ENCODE data around the gene LPCAT1. TPM values are rescaled to one million over a fixed set of nuclear protein-coding genes. Genes with fewer than 3 reads are reported as not detected.

LPCAT1 gene
- total and polyA plus RNA-seq, 2 donors (not counting 3 experiments of a cell fraction or from before 2014, with no cell fraction given), result 28.9 to 57.2 TPM

- ChIA-PET POLR2A (no interaction called here), CTCF (no interaction called here)
- H3K4me3 ChIP-seq (replicated peaks in 1 of 3; ENCODE audit: insufficient read depth in 1 of 3, low read depth in 1 of 3, low read length in 3 of 3), result no peak overlapping the region
- no peaks in the 10 kb centered on the region for H3K27me3 ChIP-seq (ENCODE audit: control insufficient read depth in 2 of 2, insufficient read depth in 2 of 2, low read length in 2 of 2)
- H3K79me2 ChIP-seq (ENCODE audit: control insufficient read depth, insufficient read depth, low read length), result peaks cover 19% of the 10 kb centered on the region
- no TSS peak for BruUV-seq (replicated peaks)
- no peaks in the 10 kb centered on the region for H3K4me1 ChIP-seq (ENCODE audit: control insufficient read depth, extremely low read depth, insufficient read depth, low read length)
- no peak overlapping the region for H3K9ac ChIP-seq (replicated peaks; ENCODE audit: extremely low read depth, insufficient read depth, low read length)
- no peaks in the 10 kb centered on the region for H3K9me3 ChIP-seq (replicated peaks; ENCODE audit: control insufficient read depth, insufficient read depth, low read length)
- H4K20me1 ChIP-seq (replicated peaks; ENCODE audit: control insufficient read depth, extremely low read depth, insufficient read depth, low read length), result no peaks in the 10 kb centered on the region
- H3K27ac ChIP-seq (ENCODE audit: insufficient read depth, low read depth, low read length), result no peak overlapping the region
- H3K36me3 ChIP-seq (ENCODE audit: control insufficient read depth in 2 of 2, extremely low read depth in 1 of 2, insufficient read depth in 2 of 2, low read length in 2 of 2), result peaks cover 3 to 37% of the 10 kb centered on the region in 2 experiments
- FAIRE-seq (no peak), DNase-seq (ENCODE audit: low read depth, low spot score) (no peak)
- H3K4me2 ChIP-seq (ENCODE audit: insufficient read depth, low read length), result no peak overlapping the region
- no peaks in the 10 kb centered on the region for H3K9me1 ChIP-seq (replicated peaks; ENCODE audit: control insufficient read depth, extremely low read depth, insufficient read depth, low read length)
- TF ChIP-seq, protein P1, sequence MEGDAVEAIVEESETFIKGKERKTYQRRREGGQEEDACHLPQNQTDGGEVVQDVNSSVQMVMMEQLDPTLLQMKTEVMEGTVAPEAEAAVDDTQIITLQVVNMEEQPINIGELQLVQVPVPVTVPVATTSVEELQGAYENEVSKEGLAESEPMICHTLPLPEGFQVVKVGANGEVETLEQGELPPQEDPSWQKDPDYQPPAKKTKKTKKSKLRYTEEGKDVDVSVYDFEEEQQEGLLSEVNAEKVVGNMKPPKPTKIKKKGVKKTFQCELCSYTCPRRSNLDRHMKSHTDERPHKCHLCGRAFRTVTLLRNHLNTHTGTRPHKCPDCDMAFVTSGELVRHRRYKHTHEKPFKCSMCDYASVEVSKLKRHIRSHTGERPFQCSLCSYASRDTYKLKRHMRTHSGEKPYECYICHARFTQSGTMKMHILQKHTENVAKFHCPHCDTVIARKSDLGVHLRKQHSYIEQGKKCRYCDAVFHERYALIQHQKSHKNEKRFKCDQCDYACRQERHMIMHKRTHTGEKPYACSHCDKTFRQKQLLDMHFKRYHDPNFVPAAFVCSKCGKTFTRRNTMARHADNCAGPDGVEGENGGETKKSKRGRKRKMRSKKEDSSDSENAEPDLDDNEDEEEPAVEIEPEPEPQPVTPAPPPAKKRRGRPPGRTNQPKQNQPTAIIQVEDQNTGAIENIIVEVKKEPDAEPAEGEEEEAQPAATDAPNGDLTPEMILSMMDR (IDR thresholded peaks at IDR 0.05; ENCODE audit: extremely low read depth in 1 of 2, insufficient read depth in 1 of 2, low read depth in 1 of 2, low read length in 2 of 2), result no peak
- intact Hi-C loops (cut with micrococcal nuclease), result no loop called here
- dilution Hi-C loops (cut with MboI; ENCODE audit: extremely low pct_ligation_motif_present, low sequenced_read_pairs), result no loop called here
- H2AFZ ChIP-seq (ENCODE audit: low read depth, low read length), result no peak overlapping the region
Measured at GRCh38 chr5:1494780-1495524, 28.8 kb downstream of the LPCAT1 start.

- Histone ChIP-seq H3K27ac (ENCODE audit: insufficient read depth, low read depth, low read length) (no peak overlapping the region), H3K9me3 (replicated peaks; ENCODE audit: control insufficient read depth, insufficient read depth, low read length) (no peaks in the 10 kb centered on the region), H3K9ac (replicated peaks; ENCODE audit: extremely low read depth, insufficient read depth, low read length) (no peak overlapping the region), H3K4me3 (replicated peaks in 1 of 3; ENCODE audit: insufficient read depth in 1 of 3, low read depth in 1 of 3, low read length in 3 of 3) (no peak overlapping the region), H3K9me1 (replicated peaks; ENCODE audit: control insufficient read depth, extremely low read depth, insufficient read depth, low read length) (no peaks in the 10 kb centered on the region), H3K36me3 (ENCODE audit: control insufficient read depth in 2 of 2, extremely low read depth in 1 of 2, insufficient read depth in 2 of 2, low read length in 2 of 2) (peaks cover 3 to 34% of the 10 kb centered on the region in 2 experiments), H3K79me2 (ENCODE audit: control insufficient read depth, insufficient read depth, low read length) (peaks cover 16% of the 10 kb centered on the region), H3K4me1 (ENCODE audit: control insufficient read depth, extremely low read depth, insufficient read depth, low read length) (no peaks in the 10 kb centered on the region), H3K4me2 (ENCODE audit: insufficient read depth, low read length) (no peak overlapping the region), H2AFZ (ENCODE audit: low read depth, low read length) (no peak overlapping the region), H3K27me3 (ENCODE audit: control insufficient read depth in 2 of 2, insufficient read depth in 2 of 2, low read length in 2 of 2) (no peaks in the 10 kb centered on the region), H4K20me1 (replicated peaks; ENCODE audit: control insufficient read depth, extremely low read depth, insufficient read depth, low read length) (no peaks in the 10 kb centered on the region)
- intact Hi-C loops (cut with micrococcal nuclease) (no loop called here), dilution Hi-C loops (cut with MboI; ENCODE audit: extremely low pct_ligation_motif_present, low sequenced_read_pairs) (no loop called here)
- ChIA-PET CTCF (interaction anchor here (0.6 kb wide), 1 partner anchor 14 kb away, joined by 3 read pairs; no protein-coding TSS in a partner anchor), POLR2A (no interaction called here)
- FAIRE-seq, result no peak
- BruUV-seq (replicated peaks), result no TSS peak
- TF ChIP-seq POLR2A (IDR thresholded peaks at IDR 0.05; ENCODE audit: low read depth, low read length), result no peak
- no peak for TF ChIP-seq POLR2AphosphoS5 (IDR thresholded peaks at IDR 0.05; ENCODE audit: insufficient read depth, low read depth, low read length)
- TF ChIP-seq, protein P2, sequence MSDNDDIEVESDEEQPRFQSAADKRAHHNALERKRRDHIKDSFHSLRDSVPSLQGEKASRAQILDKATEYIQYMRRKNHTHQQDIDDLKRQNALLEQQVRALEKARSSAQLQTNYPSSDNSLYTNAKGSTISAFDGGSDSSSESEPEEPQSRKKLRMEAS (IDR thresholded peaks at IDR 0.05; ENCODE audit: insufficient read depth, insufficient read length), result no peak
- no peak for TF ChIP-seq GATA2 (IDR thresholded peaks at IDR 0.05; ENCODE audit: insufficient read depth, insufficient read length, low read depth, low read length)
- no peak for TF ChIP-seq MYC (IDR thresholded peaks at IDR 0.05; ENCODE audit: low read depth, low read length)
- no peak for TF ChIP-seq EZH2 (IDR thresholded peaks at IDR 0.05; ENCODE audit: borderline replicate concordance, low read depth, low read length, severe bottlenecking)
- TF ChIP-seq FOS (IDR thresholded peaks at IDR 0.05; ENCODE audit: borderline replicate concordance, insufficient read depth, low read length), result no peak
- TF ChIP-seq, protein P1 (IDR thresholded peaks at IDR 0.05; ENCODE audit: extremely low read depth in 1 of 2, insufficient read depth in 1 of 2, low read depth in 1 of 2, low read length in 2 of 2), result no peak
- no peak for TF ChIP-seq JUN (IDR thresholded peaks at IDR 0.05; ENCODE audit: borderline replicate concordance, insufficient read depth, insufficient read length, low read depth)
- DNase-seq (ENCODE audit: low read depth, low spot score), result no peak
Measured at GRCh38 chr5:1493941-1494340, 29.8 kb downstream of the LPCAT1 start.
